ENCODE measurements around the gene APOC4. TPM values are rescaled to one million over a fixed set of nuclear protein-coding genes. Genes with fewer than 3 reads are reported as not detected.

The APOC4 gene
- polyA plus RNA-seq, 1 of the 3 experiments (the other 2 are of a cell fraction) = not detected

GRCh38 chr19:44939668-44940067 is 2.4 kb upstream of the APOC4 start:
- Histone ChIP-seq H3K4me2 (no peak overlapping the region), H3K79me2 (ENCODE audit: insufficient read depth) (no peaks in the 10 kb centered on the region), H3K36me3 (replicated peaks in 1 of 2; ENCODE audit: control insufficient read depth in 1 of 2, insufficient read depth in 2 of 2, low read length in 1 of 2) (no peaks in the 10 kb centered on the region), H3K4me1 (ENCODE audit: control insufficient read depth in 1 of 2, insufficient read depth in 2 of 2, low read depth in 1 of 2, low read length in 1 of 2) (no peaks in the 10 kb centered on the region), H3K9me3 (no peaks in the 10 kb centered on the region), H3K9ac (no peak overlapping the region), H3K27me3 (ENCODE audit: insufficient read depth) (no peaks in the 10 kb centered on the region), H3K27ac (ENCODE audit: low read depth in 2 of 2, low read length in 1 of 2) (no peak overlapping the region), H3K4me3 (ENCODE audit: low read depth in 2 of 2, low read length in 1 of 2) (no peak overlapping the region), H3K9me2 (no peaks in the 10 kb centered on the region), H4K20me1 (ENCODE audit: insufficient read depth) (no peaks in the 10 kb centered on the region), H3F3A (replicated peaks; ENCODE audit: insufficient read depth) (no peaks in the 10 kb centered on the region), H2AFZ (ENCODE audit: low read depth) (no peak overlapping the region)
- POLR2A ChIA-PET = no interaction called here
- CTCF ChIA-PET = interaction anchor here (0.8 kb wide), 1 partner anchor 12 kb away, joined by 4 read pairs; no protein-coding TSS in a partner anchor
- no peak for TF ChIP-seq CTCF (IDR thresholded peaks at IDR 0.05)
- TF ChIP-seq ZBTB33 (IDR thresholded peaks at IDR 0.05; ENCODE audit: borderline replicate concordance, low read depth) = no peak
- TF ChIP-seq RXRA (IDR thresholded peaks at IDR 0.05; ENCODE audit: borderline replicate concordance, low read depth) = no peak
- TF ChIP-seq NFIC (IDR thresholded peaks at IDR 0.05; ENCODE audit: borderline replicate concordance) = no peak
- TF ChIP-seq EZH2phosphoT487 (IDR thresholded peaks at IDR 0.05; ENCODE audit: borderline replicate concordance, low read depth) = no peak
- TF ChIP-seq REST (IDR thresholded peaks at IDR 0.05; ENCODE audit: low read depth, low read length) = no peak
- TF ChIP-seq RAD21 (IDR thresholded peaks at IDR 0.05; ENCODE audit: low read length) = no peak
- TF ChIP-seq MEF2A (IDR thresholded peaks at IDR 0.05; ENCODE audit: borderline replicate concordance, low read depth) = no peak
- no peak for TF ChIP-seq MXI1 (IDR thresholded peaks at IDR 0.05; ENCODE audit: low read depth, low read length)
- TF ChIP-seq GABPA (IDR thresholded peaks at IDR 0.05; ENCODE audit: low read depth) = no peak
- no peak for TF ChIP-seq NRF1 (IDR thresholded peaks at IDR 0.05; ENCODE audit: low read depth, low read length)
- no peak for TF ChIP-seq SIN3A (IDR thresholded peaks at IDR 0.05; ENCODE audit: borderline replicate concordance, low read depth, low read length)
- TF ChIP-seq POLR2AphosphoS5 (IDR thresholded peaks at IDR 0.05; ENCODE audit: low read depth, low read length) = no peak
- no peak for DNase-seq
- 72% methylated on average over 5 of the region's 5 CpGs for WGBS (ENCODE audit: low lambda C conversion rate)

Data from SK-N-SH (cell line).